GM23338 (cell line): ENCODE results near the gene RNGTT. TPM values are rescaled to one million over a fixed set of nuclear protein-coding genes. Genes with fewer than 3 reads are reported as not detected.

Experiments used
- ATAC-seq: fragments of 200-7000 bp; cut with Tn5 transposase; 3 replicates; pipeline ENCODE4 v1.9.1; 2020
- DNase-seq: peaks from one replicate; pipeline ENCODE4 v3.0.0-alpha.2; 2015; ENCODE audit warnings: low spot score
- H2AFZ ChIP-seq: fragments of 200-600 bp; sonication (generic); 2 replicates; pipeline ENCODE4 v1.8.0; 2016; ENCODE audit warnings: antibody characterized with exemption, mild to moderate bottlenecking, moderate library complexity
- H3F3A ChIP-seq: fragments of 200-600 bp; sonication (generic); replicated peaks from 2 replicates; pipeline ENCODE4 v1.8.0; 2017; ENCODE audit warnings: antibody characterized with exemption, mixed run types, low read depth
- H3K27ac ChIP-seq: fragments of 200-600 bp; sonication (generic); 2 replicates; pipeline ENCODE4 v1.6.1; 2016; ENCODE audit warnings: low read depth
- H3K27me3 ChIP-seq: fragments of 200-600 bp; sonication (generic); 2 replicates; pipeline ENCODE4 v1.8.0; 2016; ENCODE audit warnings: mild to moderate bottlenecking, mixed run types, moderate library complexity; ENCODE audit not compliant: insufficient read depth
- H3K36me3 ChIP-seq: fragments of 200-600 bp; sonication (generic); 2 replicates; pipeline ENCODE4 v1.8.0; 2016; ENCODE audit warnings: mild to moderate bottlenecking; ENCODE audit not compliant: insufficient read depth
- H3K4me1 ChIP-seq: fragments of 200-600 bp; sonication (generic); 2 replicates; pipeline ENCODE4 v1.8.0; 2016; ENCODE audit warnings: mild to moderate bottlenecking, moderate library complexity; ENCODE audit not compliant: insufficient read depth
- H3K4me2 ChIP-seq: fragments of 200-600 bp; sonication (generic); 2 replicates; pipeline ENCODE4 v1.7.1; 2017; ENCODE audit warnings: mixed run types
- H3K4me3 ChIP-seq: fragments of 200-600 bp; sonication (generic); 2 replicates; pipeline ENCODE4 v1.6.1; 2016; ENCODE audit warnings: mixed run types
- H3K79me2 ChIP-seq: fragments of 200-600 bp; sonication (generic); replicated peaks from 2 replicates; pipeline ENCODE4 v1.8.0; 2017; ENCODE audit warnings: mild to moderate bottlenecking; ENCODE audit not compliant: insufficient read depth
- H3K9me2 ChIP-seq: fragments of 200-600 bp; sonication (generic); 2 replicates; pipeline ENCODE4 v1.8.0; 2017; ENCODE audit not compliant: insufficient read depth
- H4K20me1 ChIP-seq: fragments of 200-600 bp; sonication (generic); replicated peaks from 2 replicates; pipeline ENCODE4 v1.8.0; 2017; ENCODE audit warnings: mild to moderate bottlenecking; ENCODE audit not compliant: insufficient read depth
- H3K27ac Mint-ChIP-seq: 2 replicates; pipeline ENCODE4 v1.8.0; 2020; ENCODE audit warnings: inconsistent platforms, mild to moderate bottlenecking, moderate library complexity, mixed read lengths
- H3K27me3 Mint-ChIP-seq: 3 replicates; pipeline ENCODE4 v1.8.0; 2022; ENCODE audit warnings: low read depth, mild to moderate bottlenecking, moderate library complexity, mixed read lengths, inconsistent platforms; ENCODE audit not compliant: insufficient read depth, poor library complexity
- H3K36me3 Mint-ChIP-seq: 3 replicates; pipeline ENCODE4 v1.8.0; 2021; ENCODE audit warnings: low read depth, mild to moderate bottlenecking, inconsistent platforms, moderate library complexity, mixed read lengths
- H3K4me1 Mint-ChIP-seq: 3 replicates; pipeline ENCODE4 v1.8.0; 2020; ENCODE audit warnings: mild to moderate bottlenecking, inconsistent platforms, mixed read lengths
- H3K4me3 Mint-ChIP-seq: 3 replicates; pipeline ENCODE4 v1.8.0; 2021; ENCODE audit warnings: moderate library complexity, mild to moderate bottlenecking, inconsistent platforms, mixed read lengths
- H3K9me3 Mint-ChIP-seq: 3 replicates; pipeline ENCODE4 v1.8.0; 2020; ENCODE audit warnings: moderate library complexity, mild to moderate bottlenecking, inconsistent platforms, mixed read lengths
- EZH2 ChIP-seq: fragments of 200-600 bp; sonication (generic); IDR thresholded peaks from one replicate; pipeline ENCODE4 v1.8.0; 2017; ENCODE audit warnings: antibody characterized with exemption, mild to moderate bottlenecking, low read depth; ENCODE audit not compliant: unreplicated experiment
- EZH2phosphoT487 ChIP-seq: fragments of 200-600 bp; sonication (generic); IDR thresholded peaks from one replicate; pipeline ENCODE4 v1.8.1; 2018; ENCODE audit warnings: antibody characterized with exemption; ENCODE audit not compliant: unreplicated experiment
- JUNB ChIP-seq: IDR thresholded peaks from one replicate; pipeline ENCODE4 v1.6.1; 2016; ENCODE audit warnings: antibody characterized with exemption; ENCODE audit not compliant: unreplicated experiment
- NANOG ChIP-seq: IDR thresholded peaks from 2 replicates; pipeline ENCODE4 v1.6.1; 2016; ENCODE audit warnings: antibody characterized with exemption, borderline replicate concordance
- POLR2AphosphoS5 ChIP-seq: IDR thresholded peaks from 2 replicates; pipeline ENCODE4 v1.6.1; 2016; ENCODE audit warnings: antibody characterized with exemption, low read depth
- ZNF462 ChIP-seq: fragments of 250-450 bp; sonication (Bioruptor Pico); IDR thresholded peaks from 2 replicates; pipeline ENCODE4 v1.5.0; 2020; ENCODE audit warnings: mild to moderate bottlenecking, moderate library complexity
- polyA plus RNA-seq: library from polyadenylated mRNA; unstranded; fragments of >200 nt; fragmentation: Nextera tagmentation; extraction: Ambion mirVana; gene quantifications from 2 replicates; pipeline ENCODE4 v1.2.1, GENCODE V29; 2016
- total RNA-seq: library from RNA; depleted of rRNA; stranded (reverse); fragments of >200 nt; shearing (Covaris generic); gene quantifications from 2 replicates; pipeline ENCODE4 v1.2.3, GENCODE V29; 2014

The RNGTT gene
- total and polyA plus RNA-seq, 2 experiments from 2014 or later: 11.2 to 29.2 TPM

GRCh38 chr6:88626460-88626859, 337.0 kb downstream of the RNGTT start (continued):
- no peak for TF ChIP-seq ZNF462
- no peak for TF ChIP-seq NANOG
- no peak for TF ChIP-seq POLR2AphosphoS5
- no peak for TF ChIP-seq EZH2phosphoT487

GRCh38 chr6:88623531-88623930, 339.9 kb downstream of the RNGTT start:
- Histone ChIP-seq H2AFZ (no peak overlapping the region), H3F3A (no peaks in the 10 kb centered on the region), H3K4me1 (peaks cover 5% of the 10 kb centered on the region; the same call in 1 of the 2 replicates), H3K9me2 (no peaks in the 10 kb centered on the region), H3K4me2 (no peak overlapping the region), H3K4me3 (no peak overlapping the region), H4K20me1 (no peaks in the 10 kb centered on the region), H3K27me3 (no peaks in the 10 kb centered on the region), H3K27ac (no peak overlapping the region), H3K79me2 (no peaks in the 10 kb centered on the region), H3K36me3 (no peaks in the 10 kb centered on the region)
- DNase-seq (no peak), ATAC-seq (no peak)
- Mint-ChIP-seq H3K27ac (no peak overlapping the region), H3K9me3 (no peaks in the 10 kb centered on the region), H3K4me3 (no peak overlapping the region), H3K27me3 (peaks cover 3% of the 10 kb centered on the region), H3K4me1 (peaks cover 7% of the 10 kb centered on the region), H3K36me3 (no peaks in the 10 kb centered on the region)
- no peak for TF ChIP-seq JUNB
- TF ChIP-seq EZH2: no peak
- TF ChIP-seq ZNF462: no peak
